OCI-M1 (cell line): ENCODE results near the gene TRMO.
A peak's percentile ranks its signal among the peaks of the same experiment; 100 is the strongest.
"Not testable (repeated sequence)": the region's sequence is repeated elsewhere in the genome, so short reads cannot be mapped to it uniquely, and the experiment has no call there.

ENCODE experiments used
- DNase-seq: peaks from one replicate; lab custom pipeline; 2025; lab: John Stamatoyannopoulos, UW

TRMO gene, protein sequence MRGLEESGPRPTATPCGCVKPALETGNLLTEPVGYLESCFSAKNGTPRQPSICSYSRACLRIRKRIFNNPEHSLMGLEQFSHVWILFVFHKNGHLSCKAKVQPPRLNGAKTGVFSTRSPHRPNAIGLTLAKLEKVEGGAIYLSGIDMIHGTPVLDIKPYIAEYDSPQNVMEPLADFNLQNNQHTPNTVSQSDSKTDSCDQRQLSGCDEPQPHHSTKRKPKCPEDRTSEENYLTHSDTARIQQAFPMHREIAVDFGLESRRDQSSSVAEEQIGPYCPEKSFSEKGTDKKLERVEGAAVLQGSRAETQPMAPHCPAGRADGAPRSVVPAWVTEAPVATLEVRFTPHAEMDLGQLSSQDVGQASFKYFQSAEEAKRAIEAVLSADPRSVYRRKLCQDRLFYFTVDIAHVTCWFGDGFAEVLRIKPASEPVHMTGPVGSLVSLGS

DNA sequence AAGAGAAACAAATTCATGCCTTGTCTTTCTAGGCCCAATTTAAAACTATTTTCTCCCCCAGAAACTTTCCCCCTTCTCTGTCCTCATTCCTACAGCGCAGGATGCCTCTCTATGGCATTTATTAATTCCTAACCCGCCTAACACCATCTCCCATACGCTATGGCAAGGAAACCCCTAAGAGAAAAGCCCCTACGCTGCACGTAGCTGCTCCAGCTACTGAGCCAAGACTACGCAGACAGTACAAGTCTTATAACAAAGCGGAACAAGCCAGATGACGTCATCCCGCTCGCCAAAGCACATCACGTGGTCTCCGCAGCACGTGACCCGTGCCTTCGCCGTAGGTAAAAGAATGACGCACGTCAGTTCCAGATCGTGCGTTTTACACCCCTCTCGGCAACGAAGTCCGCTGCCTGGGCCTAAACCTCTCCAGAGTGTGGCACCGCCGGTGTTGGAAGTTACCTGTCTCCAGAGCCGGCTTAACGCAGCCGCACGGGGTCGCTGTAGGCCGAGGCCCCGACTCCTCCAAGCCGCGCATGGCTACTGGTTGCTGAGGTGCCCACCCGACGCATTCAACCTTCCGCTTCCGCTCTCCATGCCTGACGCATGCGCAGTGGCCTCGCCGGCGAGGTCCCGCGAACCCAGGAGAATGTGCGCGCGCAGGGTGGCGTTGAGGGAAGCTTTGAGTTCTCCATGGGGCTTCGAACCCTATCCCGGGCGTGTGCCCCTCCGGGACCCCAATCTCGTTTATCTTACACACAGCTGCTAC, at the start of gene TRMO:
Gene TRMO, minus strand, starts transcription at position 542 of the 766 bp plus-strand sequence. Its CDS starts 7 bp downstream, at position 535.
- peak; percentile 99 for DNase-seq

DNA sequence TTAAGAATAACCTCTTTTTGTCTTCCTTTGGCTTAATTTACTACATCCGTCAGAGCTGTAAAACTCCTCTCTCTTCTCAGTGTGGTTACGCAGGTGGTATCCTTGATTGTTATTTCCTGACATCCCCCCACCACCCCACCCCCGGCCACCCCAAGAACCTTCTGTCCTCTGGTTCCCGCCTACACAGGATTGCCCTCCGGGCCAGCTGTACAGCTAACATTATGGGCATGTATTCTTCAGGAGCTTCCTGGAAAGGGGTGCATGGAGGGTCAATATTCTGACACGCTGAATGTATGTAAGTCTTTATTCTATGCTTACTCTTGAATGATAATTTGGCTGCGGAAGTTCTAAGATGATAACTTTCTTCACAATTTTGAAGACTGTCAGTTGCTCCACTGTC, 47.9 kb upstream of the TRMO start:
- no peak for DNase-seq

DNA sequence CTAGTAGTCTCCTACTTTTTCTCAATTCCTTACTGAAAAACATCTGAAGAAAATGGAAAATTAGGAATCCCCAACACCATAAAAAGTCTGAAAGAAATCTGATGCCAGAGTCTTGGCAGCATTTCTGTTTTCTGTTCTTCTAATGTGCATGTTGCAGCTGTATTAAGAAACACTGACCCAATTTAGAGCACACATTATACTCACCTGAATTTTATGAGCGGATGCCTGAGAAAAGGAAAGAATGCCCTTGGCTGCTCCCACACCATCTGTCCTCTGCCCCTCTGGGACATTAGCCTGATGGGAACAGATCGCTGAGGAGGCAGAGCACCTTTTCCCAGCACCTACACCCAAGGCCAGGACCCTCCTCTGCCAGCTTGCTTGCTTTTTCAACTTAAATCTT, 46.7 kb upstream of the TRMO start:
- DNase-seq = no peak

DNA sequence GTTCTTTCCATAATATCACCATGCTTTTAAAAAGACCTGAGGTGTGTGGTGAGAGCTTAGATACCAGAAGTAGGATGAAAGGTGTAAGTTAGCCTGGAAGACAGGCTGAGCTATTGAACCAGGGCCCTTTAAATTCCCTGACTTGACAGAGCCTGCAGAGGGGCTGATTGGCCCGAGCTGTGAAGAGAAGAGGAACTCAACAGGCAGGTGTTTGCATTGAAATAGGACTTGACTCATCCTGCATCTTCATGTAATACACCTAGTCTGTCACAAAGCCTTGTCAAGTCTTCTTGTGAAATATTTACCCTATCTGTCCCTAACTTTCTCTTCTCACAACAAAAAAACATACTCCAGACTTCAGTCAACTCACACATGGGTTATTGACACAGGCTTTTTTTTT, 44.2 kb upstream of the TRMO start:
- DNase-seq = no peak

DNA sequence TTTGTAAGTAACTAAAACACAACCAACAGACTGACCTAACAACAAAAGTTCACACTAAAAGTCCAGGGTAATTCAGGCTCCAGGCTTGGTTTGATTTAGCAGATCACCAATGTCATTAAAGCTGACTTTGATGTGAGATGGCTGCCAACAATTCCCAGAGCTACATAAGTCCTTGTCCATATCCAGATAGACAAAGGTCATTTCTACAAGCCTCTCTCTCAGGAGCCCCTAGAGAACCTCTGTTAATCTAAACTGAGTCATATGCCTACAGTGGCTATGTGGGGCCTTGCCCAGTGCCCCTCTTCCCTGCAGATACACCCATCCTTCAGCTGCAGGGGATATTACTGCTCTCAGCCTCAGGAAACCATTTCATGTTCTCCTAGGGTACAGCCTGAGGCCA, 42.6 kb upstream of the TRMO start:
- DNase-seq = no peak

DNA sequence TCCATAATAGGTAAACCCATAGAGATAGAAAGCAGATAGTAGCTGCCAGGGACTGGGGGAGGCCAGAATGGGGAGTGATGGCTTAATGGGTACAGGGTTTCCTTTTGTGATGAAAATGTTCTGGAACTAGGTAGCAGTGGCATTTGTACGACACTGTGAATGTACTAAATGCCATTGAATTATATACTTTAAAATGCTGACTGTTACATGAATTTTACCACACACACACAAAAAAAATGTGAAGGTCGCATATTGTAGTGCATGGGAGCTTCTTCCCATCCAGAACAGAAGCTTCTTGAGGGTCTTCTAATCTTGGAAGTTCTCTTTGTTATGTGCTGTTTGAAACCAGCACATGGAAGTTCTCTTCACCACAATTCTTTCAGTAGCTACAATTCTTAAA, 40.9 kb upstream of the TRMO start:
- no peak for DNase-seq

DNA sequence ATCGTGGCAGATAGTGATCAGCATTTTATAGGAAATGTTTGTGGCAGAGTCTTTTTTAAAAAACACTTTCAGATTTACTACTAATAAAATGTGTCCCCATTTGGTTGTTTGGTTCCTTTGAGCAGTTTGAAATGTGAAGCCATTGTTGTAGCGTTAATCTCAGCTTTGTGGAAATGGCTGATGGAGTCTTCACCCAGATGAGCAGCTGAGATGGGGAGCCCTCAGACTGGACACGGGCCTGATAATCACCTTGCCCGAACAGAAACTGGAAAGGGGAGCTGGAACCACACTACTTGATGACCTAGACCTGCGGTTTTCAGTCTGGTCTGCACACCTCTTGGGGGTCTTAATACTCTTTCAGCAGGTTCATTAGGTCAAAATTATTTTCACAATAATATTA, 40.3 kb upstream of the TRMO start:
- no peak for DNase-seq

DNA sequence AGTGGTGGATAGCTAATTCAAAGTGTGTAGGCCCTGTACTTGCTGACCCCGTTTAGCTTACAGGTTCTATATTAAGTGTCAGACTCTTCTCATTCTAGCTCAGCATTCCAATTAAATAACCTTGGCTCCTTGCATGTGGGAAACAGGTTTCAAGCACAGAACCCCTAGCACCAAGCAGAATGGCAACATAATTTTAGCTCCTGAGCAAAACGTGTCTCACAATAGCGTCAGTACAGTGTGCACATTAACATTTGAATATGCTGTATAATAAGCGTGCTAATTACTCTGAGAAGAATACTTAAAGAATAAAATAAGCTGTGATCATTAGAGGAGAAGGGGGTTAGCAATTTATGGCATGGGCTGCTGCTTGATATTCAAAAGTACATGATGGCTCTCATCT, 39.8 kb upstream of the TRMO start:
- no peak for DNase-seq

DNA sequence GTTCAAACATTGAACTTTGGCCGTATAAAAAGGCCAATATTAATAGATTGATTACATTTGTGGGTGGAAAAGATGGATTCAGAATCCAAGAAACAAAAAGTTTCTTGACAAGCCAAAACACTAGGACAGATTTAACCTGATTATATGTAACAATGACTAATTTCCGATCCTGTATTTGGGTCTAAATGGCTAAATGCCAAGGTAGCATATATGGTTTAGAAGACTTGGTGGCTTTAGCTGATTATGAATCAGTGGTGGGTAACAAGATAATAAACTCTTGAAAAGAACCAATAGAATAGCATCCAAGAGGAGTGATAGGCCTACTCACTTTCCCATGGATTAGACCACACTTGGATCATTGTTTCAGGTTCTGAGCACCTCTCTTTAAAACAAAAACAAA, 39.1 kb upstream of the TRMO start:
- DNase-seq = no peak

DNA sequence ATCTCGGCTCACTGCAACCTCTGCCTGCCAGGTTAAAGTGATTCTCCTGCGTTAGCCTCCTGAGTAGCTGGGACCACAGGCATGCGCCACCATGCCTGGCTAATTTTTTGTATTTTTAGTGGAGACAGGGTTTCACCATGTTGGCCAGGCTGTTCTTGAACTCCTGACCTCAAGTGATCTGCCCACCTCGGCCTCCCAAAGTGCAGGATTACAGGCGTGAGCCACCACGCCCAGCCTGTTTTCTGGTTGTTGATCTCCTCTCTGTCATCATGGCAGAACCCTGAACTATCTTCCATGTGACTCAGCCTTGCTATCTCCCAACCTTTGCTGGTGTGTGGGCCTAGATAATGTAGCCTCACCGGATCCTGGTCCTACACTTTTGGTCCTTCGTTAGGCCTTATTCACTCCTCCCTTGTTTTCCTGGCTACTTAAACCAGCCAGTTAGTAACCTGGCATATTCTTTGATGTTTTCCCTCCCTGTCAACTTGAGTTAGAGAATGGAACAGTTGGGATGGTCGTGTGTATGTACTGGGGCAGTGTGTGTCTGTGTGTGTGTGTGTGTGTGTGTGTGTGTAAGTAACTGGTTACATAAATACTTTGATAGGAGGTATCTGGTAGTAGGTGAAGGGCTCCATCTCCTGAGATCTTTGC, 38.5 kb upstream of the TRMO start:
- DNase-seq = peak; percentile 69

DNA sequence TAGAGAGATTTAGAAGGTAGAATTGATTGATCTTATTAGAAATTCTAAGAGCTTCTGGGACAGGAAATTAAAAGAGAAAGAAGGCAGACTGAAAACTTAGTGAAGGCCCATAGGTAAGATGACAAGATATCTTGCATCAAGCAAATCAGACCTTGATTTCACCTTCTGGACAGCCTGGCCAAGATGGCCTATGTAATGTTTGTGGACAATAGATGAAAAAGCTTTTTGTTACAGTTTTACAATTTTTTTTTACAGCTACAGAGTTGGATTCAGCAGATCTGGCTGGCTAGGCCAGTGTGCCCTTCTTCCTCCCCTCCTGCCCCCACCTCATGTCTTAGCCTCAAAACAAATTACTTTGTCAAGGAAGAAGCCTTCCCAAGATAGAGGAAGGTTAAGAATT, 37.3 kb upstream of the TRMO start:
- no peak for DNase-seq

DNA sequence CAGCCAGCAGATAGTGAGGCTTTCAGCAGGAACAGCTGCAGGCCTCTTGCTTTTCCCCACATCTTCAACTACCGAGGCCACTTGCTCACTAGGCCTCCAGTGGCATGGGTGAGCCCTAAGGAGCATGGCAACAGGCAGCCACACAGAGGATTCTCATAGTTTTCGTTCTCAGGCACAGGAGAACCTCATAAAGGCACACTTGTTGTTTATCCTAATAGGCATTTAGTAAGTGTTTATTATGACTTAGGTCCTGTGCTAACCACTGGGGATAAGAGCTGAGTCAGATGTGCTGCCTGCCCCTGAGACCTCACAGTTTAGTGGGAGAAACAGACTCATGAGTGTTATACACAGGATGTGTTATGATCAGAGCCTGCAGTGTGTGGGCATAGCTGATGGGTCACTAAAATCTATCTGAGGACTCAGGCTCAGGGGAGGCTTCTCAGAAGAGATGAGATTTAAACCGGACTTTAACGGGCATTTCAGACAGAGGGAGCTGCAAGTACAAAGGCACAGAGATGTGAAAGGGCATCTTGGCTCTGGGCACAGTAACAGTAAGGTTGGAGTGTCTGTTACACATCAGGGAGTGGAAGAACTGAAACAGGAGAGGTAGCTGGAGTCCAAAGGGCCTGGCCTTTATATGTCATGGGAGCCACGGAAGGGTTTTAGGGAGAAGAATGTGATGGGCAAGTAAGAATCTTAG, 36.7 kb upstream of the TRMO start:
- peak; percentile 11 for DNase-seq

DNA sequence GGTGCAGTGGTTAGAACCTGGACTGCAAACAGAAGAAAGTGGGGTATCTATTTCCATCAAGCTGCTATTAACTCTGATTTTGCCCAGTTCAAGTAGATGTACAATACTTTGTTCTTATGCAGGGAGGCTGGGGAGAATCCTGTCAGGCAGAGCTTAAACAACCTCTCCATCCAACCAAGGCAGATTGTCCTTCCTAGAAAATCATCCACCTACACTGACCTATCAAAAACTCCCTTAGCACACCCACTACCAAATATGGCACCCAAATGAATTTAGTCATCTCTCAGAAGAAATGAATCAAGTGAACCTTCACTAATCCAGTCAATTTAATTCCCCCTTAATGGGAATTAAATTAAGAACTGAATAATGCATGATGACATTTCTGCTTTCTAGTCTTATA, 34.0 kb upstream of the TRMO start:
- DNase-seq = no peak

DNA sequence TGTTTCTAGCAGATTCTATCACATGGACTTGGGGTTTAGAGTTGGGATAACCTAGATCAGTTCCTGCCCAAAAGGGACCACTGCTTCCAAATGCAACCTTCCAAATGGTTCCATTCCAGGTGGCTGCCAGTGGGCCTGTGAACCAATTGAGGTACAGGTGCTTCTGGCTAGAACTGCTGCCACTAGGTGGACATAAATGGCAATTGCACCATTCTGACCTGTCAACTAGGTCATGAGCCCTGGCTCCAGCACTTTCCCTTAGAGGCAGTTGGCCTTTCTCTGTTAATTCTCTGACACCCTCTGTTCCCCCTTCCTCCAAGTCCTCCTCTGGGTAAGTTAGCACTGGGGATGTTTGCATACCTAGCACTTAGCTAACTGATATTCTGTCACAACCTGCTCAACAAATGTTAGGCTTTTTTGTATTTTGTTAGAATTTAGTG, 32.3 kb upstream of the TRMO start:
- peak; percentile 89 for DNase-seq

DNA sequence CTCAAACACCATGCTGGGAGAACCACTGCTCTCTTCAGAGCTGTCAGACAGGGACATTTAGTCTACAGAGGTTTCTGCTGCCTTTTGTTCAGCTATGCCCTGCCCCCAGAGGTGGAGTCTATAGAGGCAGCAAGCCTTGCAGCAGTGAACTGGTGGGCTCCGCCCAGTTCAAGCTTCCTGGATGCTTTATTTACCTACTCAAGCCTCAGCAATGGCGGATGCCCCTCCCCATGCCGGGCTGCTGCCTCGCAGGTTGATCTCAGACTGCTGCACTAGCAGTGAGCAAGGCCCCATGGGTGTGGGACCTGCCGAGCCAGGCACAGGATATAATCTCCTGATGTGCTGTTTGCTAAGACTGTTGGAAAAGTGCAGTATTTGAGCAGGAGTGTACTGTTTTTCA, 28.6 kb upstream of the TRMO start:
- not testable (repeated sequence) for DNase-seq

DNA sequence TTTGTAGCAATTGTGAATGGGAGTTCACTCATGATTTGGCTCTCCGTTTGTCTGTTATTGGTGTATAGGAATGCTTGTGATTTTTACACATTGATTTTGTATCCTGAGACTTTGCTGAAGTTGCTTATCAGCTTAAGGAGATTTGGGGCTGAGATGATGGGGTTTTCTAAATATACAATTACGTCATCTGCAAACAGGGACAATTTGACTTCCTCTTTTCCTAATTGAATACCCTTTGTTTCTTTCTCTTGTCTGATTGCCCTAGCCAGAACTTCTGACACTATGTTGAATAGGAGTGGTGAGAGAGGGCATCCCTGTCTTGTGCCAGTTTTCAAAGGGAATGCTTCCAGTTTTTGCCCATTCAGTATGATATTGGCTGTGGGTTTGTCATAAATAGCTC, 24.8 kb upstream of the TRMO start:
- DNase-seq = not testable (repeated sequence)

DNA sequence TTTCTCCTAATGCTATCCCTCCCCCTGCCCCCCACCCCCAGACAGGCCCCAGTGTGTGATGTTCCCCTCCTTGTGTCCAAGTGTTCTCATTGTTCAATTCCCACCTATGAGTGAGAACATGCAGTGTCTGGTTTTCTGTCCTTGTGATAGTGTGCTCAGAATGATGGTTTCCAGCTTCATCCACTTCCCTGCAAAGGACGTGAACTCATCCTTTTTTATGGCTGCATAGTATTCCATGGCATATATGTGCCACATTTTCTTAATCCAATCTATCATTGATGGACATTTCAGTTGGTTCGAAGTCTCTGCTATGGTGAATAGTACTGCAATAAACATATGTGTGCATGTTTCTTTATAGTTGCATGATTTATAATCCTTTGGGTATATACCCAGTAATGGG, 23.2 kb upstream of the TRMO start:
- DNase-seq = not testable (repeated sequence)

DNA sequence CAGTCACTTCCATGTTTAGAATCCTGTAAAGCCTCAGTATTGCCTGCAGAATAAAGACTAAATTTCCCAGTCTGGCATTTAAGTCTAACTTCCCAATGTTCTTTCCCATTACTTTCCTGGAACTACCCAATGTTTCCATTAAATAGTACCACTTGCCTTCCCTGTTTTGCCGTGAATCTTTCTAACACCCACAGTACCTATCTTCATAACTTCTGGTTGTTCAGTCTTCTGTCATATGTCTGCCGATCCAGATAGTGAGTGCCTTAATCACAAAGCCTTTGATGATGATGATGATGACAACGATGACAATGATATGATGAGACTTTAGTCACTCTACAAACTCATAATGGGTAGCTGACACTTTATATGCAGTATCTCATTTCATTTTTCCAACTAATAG, 22.3 kb upstream of the TRMO start:
- no peak for DNase-seq

DNA sequence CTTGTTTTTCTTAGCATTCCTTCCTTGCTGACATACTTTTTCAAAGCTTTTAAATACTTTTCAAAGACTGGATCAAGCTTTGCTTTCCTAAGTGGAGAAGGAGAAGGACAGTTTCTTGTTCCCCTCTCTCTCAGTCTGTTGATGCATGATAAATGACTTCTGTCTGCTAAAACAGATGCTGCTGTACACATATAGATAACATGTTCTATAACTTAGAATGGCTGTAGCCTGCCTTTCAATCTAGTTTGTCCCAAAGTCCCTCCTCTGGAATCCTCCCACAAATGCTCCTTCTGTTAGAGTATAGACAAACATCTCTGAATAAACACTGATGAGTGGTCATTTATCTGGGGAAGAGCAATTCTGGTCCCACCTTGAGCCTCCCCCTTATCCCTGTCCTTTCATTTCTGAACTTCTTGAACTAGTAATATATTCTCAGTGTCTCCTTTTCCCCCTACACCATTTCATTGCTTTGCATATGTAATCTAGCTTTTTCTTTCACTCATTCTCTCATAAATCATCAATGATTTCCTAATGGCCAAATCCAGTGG, 21.1 kb upstream of the TRMO start:
- DNase-seq = peak; percentile 91

DNA sequence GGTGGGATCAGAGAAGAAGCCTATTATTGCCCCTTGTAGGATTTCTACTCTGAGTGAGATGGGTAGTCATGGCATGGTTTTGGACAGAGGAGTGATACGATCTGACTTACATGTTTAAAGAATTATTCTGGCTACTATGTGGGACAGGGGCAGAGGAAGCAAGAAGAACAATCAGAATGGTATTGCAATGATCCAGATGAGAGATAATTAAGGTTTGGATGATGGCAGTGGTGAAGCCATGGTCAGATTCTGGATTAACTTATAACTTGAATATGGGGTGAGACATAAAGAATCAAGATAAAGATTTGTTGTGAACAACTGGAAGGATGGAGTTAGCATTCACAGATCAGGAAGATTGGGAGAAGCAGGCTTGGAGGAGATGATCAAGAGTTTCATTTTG, 19.0 kb upstream of the TRMO start:
- no peak for DNase-seq

DNA sequence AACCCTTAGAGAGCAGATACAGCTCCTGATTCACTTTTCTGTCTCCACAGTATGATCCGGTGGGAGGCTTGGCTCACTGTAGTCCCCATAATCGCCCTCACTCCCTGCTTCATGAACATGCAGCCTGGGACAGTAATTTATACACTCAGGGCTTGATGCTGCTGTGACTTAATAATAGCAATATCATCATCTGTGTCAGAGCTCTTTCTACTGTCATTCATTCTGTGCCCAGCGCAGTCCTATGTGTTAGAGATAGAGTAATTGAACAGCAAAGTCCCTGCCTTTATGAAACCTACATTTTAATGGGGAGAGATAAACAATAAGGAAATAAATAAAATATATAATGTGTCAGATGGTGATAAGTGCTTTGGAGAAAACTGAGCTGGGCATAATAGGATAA, 18.4 kb upstream of the TRMO start:
- peak; percentile 12 for DNase-seq

DNA sequence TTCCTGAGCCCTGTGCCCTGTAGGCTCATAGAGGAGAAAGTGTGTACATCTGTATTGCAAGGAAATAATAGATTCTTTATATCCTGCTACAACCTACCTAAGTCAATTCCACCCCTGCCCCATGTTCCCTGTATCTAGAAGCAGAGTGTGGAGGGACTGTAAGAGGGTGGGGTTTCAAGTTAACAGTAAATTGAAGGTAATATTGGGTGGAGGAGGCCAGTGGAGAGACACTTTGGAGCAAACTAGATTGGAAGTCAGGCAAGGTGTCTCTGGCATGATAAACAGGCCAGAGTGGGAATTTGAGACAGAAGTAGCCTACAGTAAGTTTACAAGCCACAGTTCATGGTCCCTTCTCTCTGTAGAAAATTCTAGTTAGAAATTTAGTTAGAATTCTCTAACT, 17.9 kb upstream of the TRMO start:
- DNase-seq = peak; percentile 28
